ENCODE measurements around the gene KCNA2. TPM values are rescaled to one million over a fixed set of nuclear protein-coding genes. Genes with fewer than 3 reads are reported as not detected.

KCNA2 gene
- total RNA-seq, 4 donors from 2014 or later, result 0.04 to 2.0 (median 0.67) TPM

DNA sequence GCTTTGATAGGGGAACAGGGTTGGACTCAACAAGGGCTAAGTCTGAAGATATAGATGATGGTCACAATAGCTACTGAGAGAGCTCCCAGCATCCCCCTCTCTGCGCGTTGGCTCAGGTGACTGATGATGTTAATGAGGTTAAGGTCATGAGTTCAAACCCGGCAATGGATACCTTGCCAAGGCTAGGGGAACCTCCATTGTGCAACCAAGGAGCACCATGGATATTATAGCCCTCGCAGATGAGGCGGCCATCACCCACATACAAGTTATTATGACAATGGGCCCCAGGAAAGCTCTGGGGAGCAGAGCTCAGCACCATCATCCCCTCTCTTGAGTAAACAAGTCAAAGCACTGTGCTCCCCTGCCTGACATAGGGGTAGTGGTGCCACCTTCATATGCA lies 8.2 kb downstream of the KCNA2 start:
- peaks cover 0 to 13% (median 10%) of the 10 kb centered on the region in 3 donors for H3K4me1 ChIP-seq
- H3K4me3 ChIP-seq, result no peak overlapping the region
- intact Hi-C loops (cut with DNase I), result no loop called here
- H3K9me3 ChIP-seq, result no peaks in the 10 kb centered on the region
- no peaks in the 10 kb centered on the region for H3K36me3 ChIP-seq
- DNase-seq, result no peak
- TF ChIP-seq, protein P1, sequence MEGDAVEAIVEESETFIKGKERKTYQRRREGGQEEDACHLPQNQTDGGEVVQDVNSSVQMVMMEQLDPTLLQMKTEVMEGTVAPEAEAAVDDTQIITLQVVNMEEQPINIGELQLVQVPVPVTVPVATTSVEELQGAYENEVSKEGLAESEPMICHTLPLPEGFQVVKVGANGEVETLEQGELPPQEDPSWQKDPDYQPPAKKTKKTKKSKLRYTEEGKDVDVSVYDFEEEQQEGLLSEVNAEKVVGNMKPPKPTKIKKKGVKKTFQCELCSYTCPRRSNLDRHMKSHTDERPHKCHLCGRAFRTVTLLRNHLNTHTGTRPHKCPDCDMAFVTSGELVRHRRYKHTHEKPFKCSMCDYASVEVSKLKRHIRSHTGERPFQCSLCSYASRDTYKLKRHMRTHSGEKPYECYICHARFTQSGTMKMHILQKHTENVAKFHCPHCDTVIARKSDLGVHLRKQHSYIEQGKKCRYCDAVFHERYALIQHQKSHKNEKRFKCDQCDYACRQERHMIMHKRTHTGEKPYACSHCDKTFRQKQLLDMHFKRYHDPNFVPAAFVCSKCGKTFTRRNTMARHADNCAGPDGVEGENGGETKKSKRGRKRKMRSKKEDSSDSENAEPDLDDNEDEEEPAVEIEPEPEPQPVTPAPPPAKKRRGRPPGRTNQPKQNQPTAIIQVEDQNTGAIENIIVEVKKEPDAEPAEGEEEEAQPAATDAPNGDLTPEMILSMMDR (IDR thresholded peaks at IDR 0.05), result no peak
- no peak for TF ChIP-seq POLR2A (IDR thresholded peaks at IDR 0.05)
- peaks cover 0 to 11% (median 0%) of the 10 kb centered on the region in 4 donors for H3K27me3 ChIP-seq
- WGBS, 2 donors, result 87 to 94% methylated on average over 5 of the region's 5 CpGs
- no peak overlapping the region for H3K27ac ChIP-seq

DNA sequence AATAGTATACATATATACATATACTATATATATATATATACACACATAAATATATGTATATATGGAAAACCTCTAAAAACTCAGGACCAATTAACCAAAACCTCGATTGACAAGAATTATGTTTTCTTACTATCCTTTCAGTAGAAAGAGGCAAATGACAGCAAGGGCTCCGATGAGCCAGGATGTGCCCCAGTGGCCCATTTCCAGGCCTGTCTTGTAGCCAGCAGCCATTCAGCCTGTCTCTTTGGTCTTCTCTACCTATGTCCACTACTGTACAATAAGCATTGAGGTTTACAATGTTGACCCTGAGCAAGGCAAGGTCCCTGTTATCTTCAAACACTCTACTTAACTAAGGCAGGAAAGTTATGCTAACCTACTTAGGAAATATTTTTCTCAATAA lies 9.8 kb downstream of the KCNA2 start:
- intact Hi-C loops (cut with DNase I), result no loop called here
- DNase-seq, result no peak
- 63 to 74% methylated on average over 2 of the region's 2 CpGs for WGBS, 2 donors
- H3K9me3 ChIP-seq, result no peaks in the 10 kb centered on the region
- H3K4me3 ChIP-seq, result no peak overlapping the region
- H3K27me3 ChIP-seq, result peaks cover 0 to 8% (median 0%) of the 10 kb centered on the region in 4 donors
- no peak overlapping the region for H3K27ac ChIP-seq
- no peaks in the 10 kb centered on the region for H3K36me3 ChIP-seq
- TF ChIP-seq, protein P1 (IDR thresholded peaks at IDR 0.05), result no peak
- TF ChIP-seq POLR2A (IDR thresholded peaks at IDR 0.05), result no peak
- H3K4me1 ChIP-seq, result peaks cover 0 to 13% (median 10%) of the 10 kb centered on the region in 3 donors

DNA sequence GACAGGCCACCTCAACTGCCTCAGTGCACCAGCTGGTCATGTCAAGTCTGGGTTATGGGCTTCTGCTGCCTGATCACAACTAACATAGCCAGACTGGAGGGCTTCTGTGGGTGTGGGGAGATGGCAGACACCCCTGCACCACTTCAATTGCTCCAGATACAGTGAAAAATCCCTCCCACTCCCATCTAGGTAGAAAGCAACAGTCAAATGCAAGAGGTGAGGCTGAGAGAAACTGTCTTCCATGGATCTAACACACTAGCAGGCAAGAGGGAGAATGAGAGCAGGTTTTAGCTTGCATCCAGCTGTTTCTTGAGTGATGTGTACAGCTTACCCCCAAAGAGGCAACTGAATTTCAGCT lies 10.8 kb downstream of the KCNA2 start:
- peaks cover 0 to 8% (median 0%) of the 10 kb centered on the region in 4 donors for H3K27me3 ChIP-seq
- H3K9me3 ChIP-seq, result no peaks in the 10 kb centered on the region
- no peak overlapping the region for H3K4me3 ChIP-seq
- no peak for DNase-seq
- H3K4me1 ChIP-seq, result peaks cover 0 to 13% (median 10%) of the 10 kb centered on the region in 3 donors
- TF ChIP-seq POLR2A (IDR thresholded peaks at IDR 0.05), result no peak
- TF ChIP-seq, protein P1 (IDR thresholded peaks at IDR 0.05), result no peak
- H3K27ac ChIP-seq, result no peak overlapping the region
- H3K36me3 ChIP-seq, result no peaks in the 10 kb centered on the region
- intact Hi-C loops (cut with DNase I), result no loop called here

DNA sequence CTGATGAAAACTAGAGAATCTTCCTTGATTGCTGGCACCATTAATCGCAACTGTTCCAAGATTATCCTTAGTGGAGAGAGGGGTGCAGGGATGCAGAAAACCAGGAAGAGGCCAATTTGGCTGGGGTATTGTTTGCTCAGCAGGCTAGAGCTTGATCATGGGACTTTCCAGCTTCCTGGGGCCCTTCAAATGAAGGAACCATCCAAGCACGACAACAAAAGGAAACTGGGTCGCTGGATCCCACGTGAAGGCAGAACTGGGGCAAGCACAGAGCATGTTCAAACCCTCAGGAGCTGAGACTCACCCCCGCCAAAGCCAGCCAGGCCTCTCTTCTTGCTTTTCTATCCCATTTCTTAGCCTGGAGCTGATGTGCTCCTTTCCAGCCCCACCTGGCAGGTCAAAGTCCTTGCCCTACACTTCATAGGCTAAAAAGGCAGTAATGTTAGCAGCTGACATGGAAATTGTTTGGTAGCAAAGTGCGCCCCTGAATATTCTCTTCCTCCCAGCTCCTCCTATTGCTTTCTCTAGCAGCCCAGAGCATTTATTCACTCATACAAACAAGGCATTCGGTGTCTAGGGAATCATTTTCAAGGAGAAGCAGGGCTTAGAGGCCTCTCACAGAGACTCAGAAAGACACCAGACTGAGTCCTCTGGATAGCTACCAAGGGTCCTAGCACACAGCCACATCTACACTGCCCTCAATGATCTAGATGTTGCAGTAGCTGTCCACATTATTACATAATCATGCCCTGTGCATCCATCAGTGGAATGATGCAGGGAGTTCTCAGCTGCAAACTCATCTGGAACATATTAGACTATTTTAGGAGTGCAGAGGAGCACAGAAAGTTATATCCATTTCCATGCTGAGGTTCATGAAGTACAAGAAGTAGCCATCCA lies 11.5 kb downstream of the KCNA2 start:
- TF ChIP-seq, protein P1 (IDR thresholded peaks at IDR 0.05), result no peak
- TF ChIP-seq POLR2A (IDR thresholded peaks at IDR 0.05), result no peak
- Histone ChIP-seq H3K36me3 (no peaks in the 10 kb centered on the region), H3K9me3 (no peaks in the 10 kb centered on the region), H3K27ac (no peak overlapping the region), H3K4me3 (no peak overlapping the region), H3K4me1 (peaks cover 0 to 13% (median 10%) of the 10 kb centered on the region in 3 donors), H3K27me3 (peaks cover 0 to 6% (median 0%) of the 10 kb centered on the region in 4 donors)
- intact Hi-C loops (cut with DNase I), result no loop called here
- DNase-seq, result no peak
- 18 to 34% methylated on average over 6 of the region's 7 CpGs for WGBS, 2 donors

DNA sequence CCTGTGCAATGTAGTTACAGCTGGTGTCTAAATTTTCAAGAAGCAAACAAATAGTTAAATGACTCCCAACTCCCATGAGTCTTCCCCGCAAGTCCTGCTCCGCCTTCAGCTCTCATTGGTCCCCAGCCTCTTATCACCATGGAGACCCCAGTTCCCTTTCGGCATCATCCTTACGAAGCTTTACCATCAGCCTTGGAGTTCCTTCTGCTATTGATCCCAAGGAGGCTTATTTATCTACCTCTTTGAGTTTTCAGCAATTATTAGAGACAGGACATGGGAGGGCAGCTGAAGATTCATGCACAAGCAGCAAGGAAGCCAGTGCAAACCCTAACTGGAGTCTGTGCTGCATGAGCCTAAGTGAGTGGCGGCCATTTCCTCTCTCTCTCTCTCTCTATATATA lies 12.3 kb downstream of the KCNA2 start:
- DNase-seq, result no peak
- WGBS, 2 donors, result 69 to 71% methylated on average over 5 of the region's 5 CpGs

More for the DNA sequence above, 12.3 kb downstream of the KCNA2 start:
- no peaks in the 10 kb centered on the region for H3K36me3 ChIP-seq
- no peak overlapping the region for H3K27ac ChIP-seq
- peaks cover 0 to 13% (median 10%) of the 10 kb centered on the region in 3 donors for H3K4me1 ChIP-seq
- no peaks in the 10 kb centered on the region for H3K9me3 ChIP-seq
- intact Hi-C loops (cut with DNase I), result no loop called here
- H3K4me3 ChIP-seq, result no peak overlapping the region
- TF ChIP-seq, protein P1 (IDR thresholded peaks at IDR 0.05), result no peak
- TF ChIP-seq POLR2A (IDR thresholded peaks at IDR 0.05), result no peak
- H3K27me3 ChIP-seq, result peaks cover 0 to 4% (median 0%) of the 10 kb centered on the region in 4 donors

All from esophagus squamous epithelium (tissue), 5 donors.